ENCODE results near the gene PATJ. TPM values are rescaled to one million over a fixed set of nuclear protein-coding genes. Genes with fewer than 3 reads are reported as not detected.

Gene PATJ
- total RNA-seq, 1 donor, result 8.4 TPM

DNA sequence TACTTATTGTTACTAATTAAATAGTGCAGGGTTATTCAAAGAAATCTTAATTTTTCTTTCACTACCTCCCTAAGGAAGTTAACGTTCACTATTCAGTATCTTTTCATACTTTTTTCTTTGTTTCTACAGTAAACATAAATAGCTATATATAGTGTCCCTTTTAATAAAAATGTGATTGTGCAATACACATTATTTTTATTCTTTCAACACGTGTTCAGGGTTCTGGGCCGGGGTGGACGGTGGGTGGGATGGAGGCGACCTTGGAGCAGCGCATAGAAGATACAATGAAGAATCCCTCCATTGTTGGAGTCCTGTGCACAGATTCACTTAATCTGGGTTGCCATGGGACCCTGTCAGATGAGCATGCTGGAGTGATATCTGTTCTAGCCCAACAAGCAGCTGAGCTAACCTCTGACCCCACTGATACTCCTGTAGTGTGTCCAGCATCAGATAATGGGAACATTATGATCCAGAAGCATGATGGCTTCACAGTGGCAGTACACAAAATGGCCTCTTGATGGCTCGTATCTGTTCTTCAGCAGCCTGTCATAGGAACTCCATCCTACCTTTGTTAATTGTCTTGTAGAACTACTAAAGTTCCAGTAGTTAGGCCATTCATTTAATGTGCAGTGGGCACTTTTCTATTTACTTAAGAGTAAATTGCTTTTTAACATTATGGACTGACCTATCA, 296.5 kb downstream of the PATJ start:
- TF ChIP-seq, protein P1, sequence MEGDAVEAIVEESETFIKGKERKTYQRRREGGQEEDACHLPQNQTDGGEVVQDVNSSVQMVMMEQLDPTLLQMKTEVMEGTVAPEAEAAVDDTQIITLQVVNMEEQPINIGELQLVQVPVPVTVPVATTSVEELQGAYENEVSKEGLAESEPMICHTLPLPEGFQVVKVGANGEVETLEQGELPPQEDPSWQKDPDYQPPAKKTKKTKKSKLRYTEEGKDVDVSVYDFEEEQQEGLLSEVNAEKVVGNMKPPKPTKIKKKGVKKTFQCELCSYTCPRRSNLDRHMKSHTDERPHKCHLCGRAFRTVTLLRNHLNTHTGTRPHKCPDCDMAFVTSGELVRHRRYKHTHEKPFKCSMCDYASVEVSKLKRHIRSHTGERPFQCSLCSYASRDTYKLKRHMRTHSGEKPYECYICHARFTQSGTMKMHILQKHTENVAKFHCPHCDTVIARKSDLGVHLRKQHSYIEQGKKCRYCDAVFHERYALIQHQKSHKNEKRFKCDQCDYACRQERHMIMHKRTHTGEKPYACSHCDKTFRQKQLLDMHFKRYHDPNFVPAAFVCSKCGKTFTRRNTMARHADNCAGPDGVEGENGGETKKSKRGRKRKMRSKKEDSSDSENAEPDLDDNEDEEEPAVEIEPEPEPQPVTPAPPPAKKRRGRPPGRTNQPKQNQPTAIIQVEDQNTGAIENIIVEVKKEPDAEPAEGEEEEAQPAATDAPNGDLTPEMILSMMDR (IDR thresholded peaks at IDR 0.05; ENCODE audit: insufficient read depth, low read length), result no peak
- DNase-seq (ENCODE audit: low read depth), result no peak
- H3K4me3 ChIP-seq (ENCODE audit: low read depth, low read length), result no peak overlapping the region

GRCh38 chr1:62040450-62040849, 298.2 kb downstream of the PATJ start:
- TF ChIP-seq, protein P1 (IDR thresholded peaks at IDR 0.05; ENCODE audit: insufficient read depth, low read length), result no peak
- H3K4me3 ChIP-seq (ENCODE audit: low read depth, low read length), result no peak overlapping the region
- no peak for DNase-seq (ENCODE audit: low read depth)

DNA sequence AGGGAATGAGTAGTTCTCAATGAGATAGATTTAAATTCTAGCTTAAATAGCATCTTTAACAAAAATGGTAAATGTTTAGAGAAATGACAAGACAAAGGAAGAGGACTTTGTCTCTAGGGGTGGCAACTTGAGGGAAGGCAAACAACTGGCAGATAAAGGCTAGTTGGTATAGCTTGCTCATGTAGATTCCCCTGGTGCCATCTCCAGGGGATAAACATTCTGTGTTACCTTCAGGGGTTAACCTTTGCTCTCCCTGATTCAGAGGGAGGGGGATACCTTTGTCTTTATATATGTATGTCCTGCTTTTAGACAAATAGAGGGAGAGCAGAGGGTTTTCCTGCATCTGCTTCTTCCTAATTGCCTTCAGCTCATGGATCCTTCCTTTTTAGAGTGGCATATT, 298.7 kb downstream of the PATJ start:
- no peak for DNase-seq (ENCODE audit: low read depth)
- no peak overlapping the region for H3K4me3 ChIP-seq (ENCODE audit: low read depth, low read length)
- TF ChIP-seq, protein P1 (IDR thresholded peaks at IDR 0.05; ENCODE audit: insufficient read depth, low read length), result no peak

GRCh38 chr1:62043154-62043553, 300.9 kb downstream of the PATJ start:
- no peak for DNase-seq (ENCODE audit: low read depth)
- TF ChIP-seq, protein P1 (IDR thresholded peaks at IDR 0.05; ENCODE audit: insufficient read depth, low read length), result no peak
- no peak overlapping the region for H3K4me3 ChIP-seq (ENCODE audit: low read depth, low read length)

- no peak for DNase-seq (ENCODE audit: low read depth)
- no peak overlapping the region for H3K4me3 ChIP-seq (ENCODE audit: low read depth, low read length)
- TF ChIP-seq, protein P1 (IDR thresholded peaks at IDR 0.05; ENCODE audit: insufficient read depth, low read length), result no peak
These were observed 303.3 kb downstream of the PATJ start for GRCh38 chr1:62045574-62045973.

DNA sequence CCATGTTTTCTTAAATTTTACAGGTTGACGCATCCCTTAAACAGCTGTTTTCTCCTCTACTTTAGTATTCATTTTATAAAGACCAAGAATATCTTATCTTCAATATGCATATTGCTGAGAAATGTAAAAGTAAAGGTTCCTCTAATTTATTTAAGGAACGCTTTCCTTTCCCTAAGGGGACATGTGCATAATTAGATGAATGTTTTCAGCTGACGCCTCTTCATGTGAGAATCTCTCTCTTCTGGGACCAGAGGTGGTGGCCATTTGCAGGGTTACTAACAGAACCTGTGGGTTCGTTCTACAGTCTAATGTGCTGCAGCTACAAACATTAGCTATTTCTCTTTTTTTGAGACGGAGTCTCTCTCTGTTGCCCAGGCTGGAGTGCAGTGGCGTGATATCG, 304.6 kb downstream of the PATJ start:
- DNase-seq (ENCODE audit: low read depth), result no peak
- TF ChIP-seq, protein P1 (IDR thresholded peaks at IDR 0.05; ENCODE audit: insufficient read depth, low read length), result no peak
- H3K4me3 ChIP-seq (ENCODE audit: low read depth, low read length), result no peak overlapping the region

- TF ChIP-seq, protein P1 (IDR thresholded peaks at IDR 0.05; ENCODE audit: insufficient read depth, low read length), result no peak
- no peak for DNase-seq (ENCODE audit: low read depth)
- H3K4me3 ChIP-seq (ENCODE audit: low read depth, low read length), result no peak overlapping the region
These were observed 307.9 kb downstream of the PATJ start for GRCh38 chr1:62050165-62050564.

Data from fibroblast of the aortic adventitia (primary cell).